DOHH2 (cell line): ENCODE data around the gene ABLIM1.

Source experiments
- EZH2phosphoT487 ChIP-seq: fragments of 200-600 bp; sonication (generic); IDR thresholded peaks from 2 replicates; pipeline ENCODE4 v1.6.1; 2017; ENCODE audit warnings: borderline replicate concordance, mild to moderate bottlenecking, antibody characterized with exemption, low read length, moderate library complexity, mixed read lengths
- TF ChIP-seq, protein P1 (sequence below): fragments of 200-600 bp; sonication (generic); IDR thresholded peaks from one replicate; pipeline ENCODE4 v1.5.1; 2014; ENCODE audit warnings: antibody characterized with exemption, mild to moderate bottlenecking, low read depth, low read length; ENCODE audit not compliant: poor library complexity, severe bottlenecking

DNA sequence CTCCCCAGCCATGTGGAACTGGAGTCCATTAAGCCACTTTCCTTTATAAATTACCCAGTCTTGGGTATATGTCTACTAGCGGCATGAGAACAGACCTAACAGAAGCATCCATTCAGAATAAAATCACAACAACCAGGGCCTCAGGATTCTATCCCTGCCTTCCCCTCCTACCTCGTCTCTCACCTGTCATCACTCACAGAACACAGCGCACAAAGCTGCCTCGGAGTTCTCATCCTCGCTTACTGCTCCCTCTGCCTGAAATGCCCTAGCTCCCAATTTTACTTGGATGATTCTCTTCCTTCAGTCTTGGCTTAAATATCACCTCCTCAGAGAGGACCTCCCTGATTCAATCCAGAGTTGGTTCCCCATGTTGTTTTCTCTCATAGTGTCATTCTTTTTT lies 183.1 kb downstream of the ABLIM1 start:
- TF ChIP-seq, protein P1, sequence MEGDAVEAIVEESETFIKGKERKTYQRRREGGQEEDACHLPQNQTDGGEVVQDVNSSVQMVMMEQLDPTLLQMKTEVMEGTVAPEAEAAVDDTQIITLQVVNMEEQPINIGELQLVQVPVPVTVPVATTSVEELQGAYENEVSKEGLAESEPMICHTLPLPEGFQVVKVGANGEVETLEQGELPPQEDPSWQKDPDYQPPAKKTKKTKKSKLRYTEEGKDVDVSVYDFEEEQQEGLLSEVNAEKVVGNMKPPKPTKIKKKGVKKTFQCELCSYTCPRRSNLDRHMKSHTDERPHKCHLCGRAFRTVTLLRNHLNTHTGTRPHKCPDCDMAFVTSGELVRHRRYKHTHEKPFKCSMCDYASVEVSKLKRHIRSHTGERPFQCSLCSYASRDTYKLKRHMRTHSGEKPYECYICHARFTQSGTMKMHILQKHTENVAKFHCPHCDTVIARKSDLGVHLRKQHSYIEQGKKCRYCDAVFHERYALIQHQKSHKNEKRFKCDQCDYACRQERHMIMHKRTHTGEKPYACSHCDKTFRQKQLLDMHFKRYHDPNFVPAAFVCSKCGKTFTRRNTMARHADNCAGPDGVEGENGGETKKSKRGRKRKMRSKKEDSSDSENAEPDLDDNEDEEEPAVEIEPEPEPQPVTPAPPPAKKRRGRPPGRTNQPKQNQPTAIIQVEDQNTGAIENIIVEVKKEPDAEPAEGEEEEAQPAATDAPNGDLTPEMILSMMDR: no peak
- no peak for TF ChIP-seq EZH2phosphoT487
